Vagina (tissue), 2 donors: ENCODE data around the gene MPPED2. TPM values are rescaled to one million over a fixed set of nuclear protein-coding genes. Genes with fewer than 3 reads are reported as not detected.

Source experiments
- DNase-seq, 2 donors: peaks; one replicate each; pipeline ENCODE4 v3.0.0-alpha.2; 2017; ENCODE audit errors: extremely low spot score in 2 of 2
- H3K27ac ChIP-seq: fragments of 200-600 bp; sonication (generic); one replicate; pipeline ENCODE4 v1.5.1; 2019
- H3K27me3 ChIP-seq: fragments of 200-600 bp; sonication (generic); one replicate; pipeline ENCODE4 v1.5.1; 2019
- H3K36me3 ChIP-seq, 2 donors: fragments of 200-600 bp; sonication (generic); one replicate each; pipeline ENCODE4 v1.5.1; 2017 to 2019
- H3K4me1 ChIP-seq: fragments of 200-600 bp; sonication (generic); one replicate; pipeline ENCODE4 v1.5.1; 2019
- H3K4me3 ChIP-seq, 2 donors: fragments of 200-600 bp; sonication (generic); 1 replicate in 1 of 2; 2 replicates in 1 of 2; pipeline ENCODE4 v1.5.1; 2016 to 2019
- H3K9me3 ChIP-seq: fragments of 200-600 bp; sonication (generic); one replicate; pipeline ENCODE4 v1.5.1; 2019
- POLR2A ChIP-seq, 2 donors: fragments of 450-650 bp; IDR thresholded peaks; one replicate each; pipeline ENCODE4 v1.6.1; 2017; ENCODE audit warnings: antibody characterized with exemption in 2 of 2, mild to moderate bottlenecking in 2 of 2, moderate library complexity in 2 of 2
- POLR2AphosphoS5 ChIP-seq, 2 donors: sonication (generic); formaldehyde crosslinking; IDR thresholded peaks; one replicate each; pipeline ENCODE4 v1.9.0; 2017; ENCODE audit warnings: antibody characterized with exemption in 2 of 2, mild to moderate bottlenecking in 2 of 2, low read depth in 1 of 2; ENCODE audit not compliant: insufficient read depth in 1 of 2
- intact Hi-C: fragments of 100-400 bp; cut with DNase I; formaldehyde crosslinking; loops from one replicate; pipeline ENCODE4 v1.15.1; 2023
- total RNA-seq: library from RNA; depleted of rRNA; stranded (reverse); fragments of >200 nt; gene quantifications from one replicate; pipeline ENCODE4 v1.2.3, GENCODE V29; 2016
- TF ChIP-seq, protein P1 (sequence below), 3 experiments: fragments of 450-650 bp in 2 of 3; fragments of 200-600 bp in 1 of 3; sonication (generic) in 1 of 3; IDR thresholded peaks; one replicate each; pipeline ENCODE4 v1.5.1; 2017 to 2019; ENCODE audit warnings: antibody characterized with exemption in 3 of 3, mild to moderate bottlenecking in 2 of 3, moderate library complexity in 2 of 3

The MPPED2 gene
- total RNA-seq, 1 donor from 2014 or later = 4.4 TPM

- Histone ChIP-seq H3K4me1 (no peaks in the 10 kb centered on the region), H3K9me3 (no peaks in the 10 kb centered on the region), H3K4me3 (no peak overlapping the region), H3K36me3 (no peaks in the 10 kb centered on the region), H3K27me3 (no peaks in the 10 kb centered on the region), H3K27ac (no peak overlapping the region)
- DNase-seq = no peak
- intact Hi-C loops = no loop called here
- TF ChIP-seq POLR2AphosphoS5 (IDR thresholded peaks at IDR 0.05; ENCODE audit: insufficient read depth in 1 of 2, low read depth in 1 of 2) (no peak), POLR2A (IDR thresholded peaks at IDR 0.05) (no peak)
- TF ChIP-seq, protein P1, sequence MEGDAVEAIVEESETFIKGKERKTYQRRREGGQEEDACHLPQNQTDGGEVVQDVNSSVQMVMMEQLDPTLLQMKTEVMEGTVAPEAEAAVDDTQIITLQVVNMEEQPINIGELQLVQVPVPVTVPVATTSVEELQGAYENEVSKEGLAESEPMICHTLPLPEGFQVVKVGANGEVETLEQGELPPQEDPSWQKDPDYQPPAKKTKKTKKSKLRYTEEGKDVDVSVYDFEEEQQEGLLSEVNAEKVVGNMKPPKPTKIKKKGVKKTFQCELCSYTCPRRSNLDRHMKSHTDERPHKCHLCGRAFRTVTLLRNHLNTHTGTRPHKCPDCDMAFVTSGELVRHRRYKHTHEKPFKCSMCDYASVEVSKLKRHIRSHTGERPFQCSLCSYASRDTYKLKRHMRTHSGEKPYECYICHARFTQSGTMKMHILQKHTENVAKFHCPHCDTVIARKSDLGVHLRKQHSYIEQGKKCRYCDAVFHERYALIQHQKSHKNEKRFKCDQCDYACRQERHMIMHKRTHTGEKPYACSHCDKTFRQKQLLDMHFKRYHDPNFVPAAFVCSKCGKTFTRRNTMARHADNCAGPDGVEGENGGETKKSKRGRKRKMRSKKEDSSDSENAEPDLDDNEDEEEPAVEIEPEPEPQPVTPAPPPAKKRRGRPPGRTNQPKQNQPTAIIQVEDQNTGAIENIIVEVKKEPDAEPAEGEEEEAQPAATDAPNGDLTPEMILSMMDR (IDR thresholded peaks at IDR 0.05) = no peak
These were observed 24.5 kb upstream of the MPPED2 start for GRCh38 chr11:30610628-30611027.

DNA sequence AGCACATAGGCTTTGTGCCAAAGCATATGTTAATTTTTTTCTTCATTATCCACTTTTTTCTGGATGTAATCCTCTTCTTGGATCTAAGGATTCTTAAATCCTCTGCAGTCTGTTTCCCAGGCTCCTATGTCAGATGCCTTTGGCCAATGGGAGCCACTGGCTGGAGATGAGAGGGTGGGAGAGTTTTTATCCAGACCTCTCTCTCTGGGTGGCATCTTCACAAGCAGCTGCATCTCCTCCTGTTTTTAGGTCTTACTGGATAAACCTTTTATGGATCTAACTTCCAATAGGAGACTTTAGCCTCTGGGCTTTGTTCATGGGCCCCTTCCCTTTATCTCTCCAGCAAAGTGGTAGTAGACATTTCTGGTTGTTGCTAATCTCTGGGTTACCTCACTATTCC lies 22.4 kb upstream of the MPPED2 start:
- intact Hi-C loops = no loop called here
- TF ChIP-seq POLR2A (IDR thresholded peaks at IDR 0.05) (no peak), POLR2AphosphoS5 (IDR thresholded peaks at IDR 0.05; ENCODE audit: insufficient read depth in 1 of 2, low read depth in 1 of 2) (no peak)
- TF ChIP-seq, protein P1 (IDR thresholded peaks at IDR 0.05) = no peak

DNA sequence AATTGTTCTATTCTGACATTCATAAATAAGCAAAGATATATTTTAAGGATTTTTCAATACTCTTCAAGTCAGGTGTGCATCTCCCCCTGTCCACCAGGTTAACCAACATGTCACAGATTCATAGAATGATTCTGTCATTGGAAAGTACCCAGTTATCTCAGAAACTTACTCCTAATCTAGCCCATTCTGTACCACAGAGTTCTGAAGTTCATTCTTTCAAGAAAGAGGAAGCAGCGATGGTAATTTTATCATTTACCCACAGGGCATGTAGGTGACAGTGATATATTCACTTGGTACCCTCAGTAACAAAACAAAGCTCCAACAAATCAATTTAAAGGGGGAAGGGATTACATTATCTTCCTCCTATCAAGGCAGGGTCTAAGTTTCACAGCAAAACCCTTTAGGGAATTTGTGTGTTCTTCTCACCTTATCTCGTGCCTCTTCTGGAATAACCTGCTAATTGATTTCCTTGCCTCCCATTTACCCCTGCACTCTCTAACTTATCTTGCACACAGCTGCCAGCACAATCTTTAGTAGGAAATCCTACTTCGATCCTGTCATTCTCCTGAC lies 19.0 kb upstream of the MPPED2 start:
- no peaks in the 10 kb centered on the region for H3K4me1 ChIP-seq
- intact Hi-C loops = no loop called here
- no peaks in the 10 kb centered on the region for H3K36me3 ChIP-seq
- no peaks in the 10 kb centered on the region for H3K27me3 ChIP-seq
- H3K27ac ChIP-seq = no peak overlapping the region
- TF ChIP-seq POLR2AphosphoS5 (IDR thresholded peaks at IDR 0.05; ENCODE audit: insufficient read depth in 1 of 2, low read depth in 1 of 2) = no peak
- no peak for TF ChIP-seq POLR2A (IDR thresholded peaks at IDR 0.05)
- TF ChIP-seq, protein P1 (IDR thresholded peaks at IDR 0.05) = no peak
- H3K9me3 ChIP-seq = no peaks in the 10 kb centered on the region
- H3K4me3 ChIP-seq = no peak overlapping the region
- DNase-seq = no peak

More for the DNA sequence above, 22.4 kb upstream of the MPPED2 start:
- no peak for DNase-seq
- H3K9me3 ChIP-seq = no peaks in the 10 kb centered on the region
- no peaks in the 10 kb centered on the region for H3K4me1 ChIP-seq
- H3K27me3 ChIP-seq = no peaks in the 10 kb centered on the region
- no peak overlapping the region for H3K27ac ChIP-seq
- H3K36me3 ChIP-seq = no peaks in the 10 kb centered on the region
- H3K4me3 ChIP-seq = no peak overlapping the region

DNA sequence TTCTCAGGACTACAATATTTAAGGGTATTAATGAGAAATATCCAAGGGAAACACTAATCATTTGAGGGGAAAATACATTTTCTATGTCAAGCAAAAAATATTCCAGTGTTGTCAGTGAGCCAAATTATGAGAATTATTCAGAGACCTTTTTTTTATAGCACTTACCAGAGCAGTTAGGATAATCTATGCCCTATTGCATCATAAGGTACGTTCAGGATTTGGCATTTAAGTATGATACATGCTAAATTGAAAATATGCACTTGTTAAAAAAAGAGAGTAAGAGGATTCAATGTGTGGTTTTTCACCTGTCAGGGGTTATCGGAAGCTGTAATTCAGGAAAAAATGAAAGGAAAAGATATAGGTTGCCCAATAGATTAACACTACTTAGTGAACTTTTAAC lies 17.2 kb upstream of the MPPED2 start:
- Histone ChIP-seq H3K27me3 (no peaks in the 10 kb centered on the region), H3K9me3 (no peaks in the 10 kb centered on the region), H3K4me3 (no peak overlapping the region), H3K36me3 (no peaks in the 10 kb centered on the region), H3K4me1 (no peaks in the 10 kb centered on the region), H3K27ac (no peak overlapping the region)
- TF ChIP-seq, protein P1 (IDR thresholded peaks at IDR 0.05) = no peak
- no peak for TF ChIP-seq POLR2A (IDR thresholded peaks at IDR 0.05)
- DNase-seq = no peak
- intact Hi-C loops = no loop called here

DNA sequence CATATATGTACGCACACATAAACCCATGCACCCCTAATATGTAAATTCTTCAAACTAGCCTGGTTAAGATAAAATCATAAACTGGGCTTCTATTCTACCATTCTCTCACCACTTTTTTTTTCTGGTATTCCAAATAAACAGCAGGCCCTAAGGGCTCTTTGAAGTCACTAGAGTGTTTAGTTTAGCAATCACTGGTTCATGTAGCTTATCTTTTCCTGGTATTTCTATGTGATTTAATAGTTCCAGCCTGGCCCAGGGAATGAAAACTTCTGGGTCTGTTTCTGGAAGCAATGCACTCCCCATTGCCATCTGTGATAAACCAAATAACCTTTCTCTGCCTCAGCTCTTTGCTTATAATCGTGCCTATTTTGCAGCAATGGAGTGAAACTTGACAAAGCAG lies 10.7 kb upstream of the MPPED2 start:
- Histone ChIP-seq H3K36me3 (no peaks in the 10 kb centered on the region), H3K4me3 (no peak overlapping the region), H3K9me3 (no peaks in the 10 kb centered on the region), H3K27ac (no peak overlapping the region), H3K4me1 (no peaks in the 10 kb centered on the region), H3K27me3 (no peaks in the 10 kb centered on the region)
- intact Hi-C loops = no loop called here
- TF ChIP-seq, protein P1 (IDR thresholded peaks at IDR 0.05) = no peak
- DNase-seq = no peak
